Measurements from ENCODE around the gene TMEM132E. TPM values are rescaled to one million over a fixed set of nuclear protein-coding genes. Genes with fewer than 3 reads are reported as not detected.

The TMEM132E gene
- polyA plus RNA-seq, 3 donors: 2.8 to 5.2 (median 2.9) TPM

DNA sequence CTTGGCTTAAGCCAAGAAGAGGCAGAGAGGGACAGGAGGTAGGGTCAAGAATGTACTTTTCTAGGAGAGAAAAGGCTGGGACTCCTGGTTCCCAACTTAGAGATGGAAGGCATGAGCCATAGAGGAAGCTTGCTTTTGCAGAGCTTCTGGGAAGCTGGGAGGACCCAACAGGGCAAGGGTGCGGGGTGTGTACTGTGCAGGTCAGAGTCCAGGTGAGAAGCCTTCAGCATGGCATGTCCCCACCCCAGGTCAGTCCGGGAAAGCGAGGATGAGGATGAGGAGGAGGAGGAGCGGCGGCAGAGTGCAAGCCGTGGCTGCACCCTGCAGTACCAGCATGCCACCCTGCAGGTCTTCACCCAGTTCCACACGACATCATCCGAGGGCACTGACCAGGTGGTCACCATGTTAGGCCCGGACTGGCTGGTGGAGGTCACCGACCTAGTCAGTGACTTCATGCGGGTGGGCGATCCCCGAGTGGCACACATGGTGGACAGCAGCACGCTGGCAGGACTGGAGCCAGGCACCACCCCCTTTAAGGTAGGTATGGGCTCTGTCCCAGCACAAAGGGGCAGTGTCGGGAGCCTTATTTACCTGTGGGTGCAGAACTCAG lies 55.3 kb downstream of the TMEM132E start:
- DNase-seq: no peak

DNA sequence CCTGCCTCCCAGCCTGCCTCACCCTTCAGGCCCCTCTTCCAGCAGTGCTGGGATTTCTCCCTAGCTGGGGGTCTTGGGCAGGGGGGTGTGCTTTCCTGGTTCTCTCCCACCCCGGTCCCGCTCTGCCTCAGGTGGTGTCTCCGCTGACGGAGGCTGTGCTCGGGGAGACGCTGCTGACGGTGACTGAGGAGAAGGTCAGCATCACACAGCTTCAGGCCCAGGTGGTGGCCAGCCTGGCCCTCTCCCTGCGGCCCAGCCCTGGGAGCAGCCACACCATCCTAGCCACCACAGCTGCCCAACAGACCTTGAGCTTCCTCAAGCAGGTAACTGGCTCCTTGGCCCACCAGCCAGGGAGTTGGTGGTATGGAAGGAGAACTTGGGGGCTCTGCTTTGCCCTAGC lies 56.5 kb downstream of the TMEM132E start:
- no peak for DNase-seq

DNA sequence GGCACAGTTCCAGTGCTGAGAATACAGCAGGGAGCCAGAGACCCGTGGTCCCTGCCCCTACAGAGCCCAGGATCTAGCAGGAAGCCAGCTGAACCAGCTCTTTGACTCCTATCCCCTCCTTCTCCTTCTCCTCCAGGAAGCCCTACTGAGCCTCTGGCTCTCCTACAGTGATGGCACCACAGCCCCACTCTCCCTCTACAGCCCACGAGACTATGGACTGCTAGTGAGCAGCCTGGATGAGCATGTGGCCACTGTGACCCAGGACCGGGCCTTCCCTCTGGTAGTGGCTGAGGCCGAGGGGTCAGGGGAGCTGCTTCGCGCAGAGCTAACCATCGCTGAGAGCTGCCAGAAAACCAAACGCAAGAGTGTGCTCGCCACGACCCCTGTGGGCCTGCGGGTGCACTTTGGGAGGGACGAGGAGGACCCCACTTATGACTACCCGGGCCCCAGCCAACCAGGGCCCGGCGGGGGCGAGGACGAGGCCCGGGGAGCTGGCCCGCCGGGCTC lies 57.7 kb downstream of the TMEM132E start:
- no peak for DNase-seq

DNA sequence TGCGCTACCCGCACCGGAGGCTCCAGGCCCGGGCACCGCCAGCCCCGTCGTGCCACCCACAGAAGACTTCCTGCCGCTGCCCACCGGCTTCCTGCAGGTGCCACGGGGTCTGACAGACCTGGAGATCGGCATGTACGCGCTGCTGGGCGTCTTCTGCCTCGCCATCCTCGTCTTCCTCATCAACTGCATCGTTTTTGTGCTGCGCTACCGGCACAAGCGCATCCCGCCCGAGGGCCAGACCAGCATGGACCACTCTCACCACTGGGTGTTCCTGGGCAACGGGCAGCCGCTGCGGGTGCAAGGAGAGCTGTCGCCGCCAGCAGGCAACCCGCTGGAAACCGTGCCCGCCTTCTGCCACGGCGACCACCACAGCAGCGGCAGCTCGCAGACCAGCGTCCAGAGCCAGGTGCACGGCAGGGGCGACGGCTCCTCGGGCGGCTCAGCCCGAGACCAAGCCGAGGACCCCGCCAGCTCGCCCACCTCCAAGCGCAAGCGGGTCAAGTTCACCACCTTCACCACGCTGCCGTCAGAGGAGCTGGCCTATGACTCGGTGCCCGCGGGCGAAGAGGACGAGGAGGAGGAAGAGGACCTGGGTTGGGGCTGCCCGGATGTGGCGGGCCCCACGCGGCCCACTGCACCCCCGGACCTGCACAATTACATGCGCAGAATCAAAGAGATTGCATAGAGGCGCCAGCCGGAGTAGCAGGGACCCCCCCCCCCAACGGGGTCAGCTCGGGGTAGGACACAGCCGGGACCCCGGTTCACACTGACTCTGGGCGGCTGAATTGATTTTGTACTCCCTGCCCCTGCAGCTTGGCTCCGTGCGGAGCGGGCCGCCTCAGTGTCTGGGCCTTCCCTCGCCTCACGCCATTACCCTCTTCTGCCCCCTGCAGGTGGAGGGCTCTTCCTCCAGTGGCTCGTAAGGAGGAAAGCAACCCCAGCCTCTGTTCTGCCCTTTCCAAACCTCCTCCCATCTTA lies 58.5 kb downstream of the TMEM132E start:
- peak; percentile 77 for DNase-seq

DNA sequence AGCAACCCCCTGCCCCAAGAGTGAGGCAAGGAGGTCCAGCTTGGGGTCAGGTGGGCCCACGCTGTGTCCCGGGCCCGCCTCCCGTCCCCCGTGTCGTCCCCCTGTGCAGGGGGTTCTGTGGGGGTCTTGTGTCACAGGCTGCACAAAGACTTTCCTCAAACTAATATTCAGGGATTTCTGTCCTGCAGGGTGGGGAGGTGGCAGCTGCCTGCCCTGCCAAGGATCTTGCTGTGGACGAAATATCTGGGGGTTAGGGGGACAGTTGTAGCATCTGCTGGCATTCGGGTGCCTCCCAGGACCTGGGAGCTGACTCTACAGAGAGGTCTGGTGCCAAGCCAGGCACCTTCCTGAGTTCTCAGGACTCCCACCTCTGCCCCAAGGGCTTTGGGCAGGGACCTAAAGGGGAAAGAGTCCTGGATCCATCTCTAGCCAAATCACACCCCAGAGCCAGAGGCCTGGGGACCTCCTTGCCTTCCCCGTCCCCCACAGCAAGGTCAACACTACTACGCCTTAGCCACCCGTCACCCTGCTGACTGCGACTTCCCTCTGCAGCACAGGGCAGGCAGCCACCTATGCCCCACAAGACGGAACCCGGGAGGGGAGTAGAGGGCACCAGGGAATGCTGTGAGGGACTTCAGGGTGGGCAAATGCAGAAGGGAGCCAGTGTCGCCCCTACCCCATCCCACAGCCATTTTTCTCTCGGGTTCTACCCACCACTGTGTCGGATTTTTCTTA lies 59.3 kb downstream of the TMEM132E start:
- DNase-seq: no peak

DNA sequence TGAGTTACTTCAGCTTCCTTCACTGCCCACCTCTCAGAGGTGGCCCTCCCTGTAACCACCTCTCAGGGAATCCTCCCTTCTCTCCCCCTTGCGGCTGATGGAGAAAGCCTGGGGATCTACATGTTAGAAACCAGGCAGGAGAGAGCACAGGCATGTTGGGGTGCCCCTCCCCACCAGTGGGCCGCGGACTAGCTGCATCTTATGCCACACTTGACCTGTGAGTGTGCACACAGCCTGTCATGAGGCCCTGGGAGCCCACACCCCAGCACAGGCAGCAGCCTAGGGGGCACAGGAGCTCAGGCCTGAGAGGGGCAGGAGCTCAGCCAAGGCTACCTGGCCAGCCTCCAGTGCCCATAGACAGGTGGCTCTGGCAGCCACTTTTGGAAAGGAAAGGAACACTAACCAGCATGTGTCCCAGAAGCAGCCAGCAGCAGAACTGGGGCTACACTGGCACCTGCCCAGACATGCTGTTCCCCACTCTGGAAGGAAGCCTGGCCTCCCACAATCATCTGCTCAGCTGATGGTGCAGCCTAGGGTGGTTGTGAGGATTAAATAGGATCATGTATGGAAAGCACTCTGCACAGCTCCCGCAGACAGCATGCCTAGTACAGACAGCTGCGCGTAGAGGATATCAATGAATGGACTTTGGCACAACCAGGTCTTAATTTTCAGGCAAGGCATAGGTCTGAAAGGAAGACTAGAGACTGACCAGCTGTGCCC lies 60.5 kb downstream of the TMEM132E start:
- no peak for DNase-seq

DNA sequence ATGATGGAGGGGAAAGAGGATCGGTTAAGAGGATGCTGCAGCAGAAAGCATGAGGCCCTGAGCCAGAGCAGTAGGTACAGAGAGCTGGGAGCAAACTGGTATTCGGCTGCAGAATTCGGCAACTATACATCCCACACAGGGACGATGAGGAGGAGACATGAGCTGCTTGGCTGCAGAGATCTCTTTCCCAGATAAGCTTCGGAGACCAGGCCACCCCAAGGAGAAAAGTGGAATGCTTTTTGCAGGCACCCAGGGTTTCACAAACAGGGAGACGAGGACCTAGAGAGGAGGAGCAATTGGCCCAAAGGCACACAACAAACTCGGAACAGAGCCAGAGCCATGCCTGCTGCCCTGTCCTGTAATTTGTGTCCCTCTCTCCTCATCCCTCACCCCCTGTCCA lies 62.0 kb downstream of the TMEM132E start:
- no peak for DNase-seq

DNA sequence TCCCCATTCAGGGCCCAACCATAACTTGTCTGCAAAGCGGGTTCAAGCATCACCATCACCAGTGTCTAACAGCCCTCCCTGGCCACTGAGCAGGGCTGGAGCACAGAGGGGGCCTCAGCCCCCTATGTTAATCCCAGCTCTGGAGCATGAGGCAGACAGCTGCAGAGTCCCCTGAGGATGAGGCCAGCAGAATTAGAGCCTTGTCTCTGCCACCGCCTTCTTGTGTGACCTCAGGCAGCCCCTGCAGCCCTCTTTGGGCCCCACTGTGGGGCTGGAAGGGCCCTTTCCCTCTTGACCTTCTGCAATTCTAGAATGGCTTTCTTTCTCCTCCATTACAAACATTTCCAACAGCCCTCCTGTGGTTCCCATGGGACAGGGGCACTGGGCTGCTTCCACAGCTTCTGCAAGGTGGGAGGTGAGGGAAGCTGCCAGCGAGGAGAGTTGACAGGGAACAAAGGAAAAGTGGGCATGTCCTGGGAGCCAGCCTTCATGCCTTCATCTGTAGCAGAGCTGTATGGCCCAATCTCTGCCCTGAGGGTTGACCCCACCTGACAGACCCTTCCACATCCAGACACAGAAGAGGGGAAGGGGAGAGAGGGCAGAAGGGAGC lies 65.7 kb downstream of the TMEM132E start:
- DNase-seq: no peak

DNA sequence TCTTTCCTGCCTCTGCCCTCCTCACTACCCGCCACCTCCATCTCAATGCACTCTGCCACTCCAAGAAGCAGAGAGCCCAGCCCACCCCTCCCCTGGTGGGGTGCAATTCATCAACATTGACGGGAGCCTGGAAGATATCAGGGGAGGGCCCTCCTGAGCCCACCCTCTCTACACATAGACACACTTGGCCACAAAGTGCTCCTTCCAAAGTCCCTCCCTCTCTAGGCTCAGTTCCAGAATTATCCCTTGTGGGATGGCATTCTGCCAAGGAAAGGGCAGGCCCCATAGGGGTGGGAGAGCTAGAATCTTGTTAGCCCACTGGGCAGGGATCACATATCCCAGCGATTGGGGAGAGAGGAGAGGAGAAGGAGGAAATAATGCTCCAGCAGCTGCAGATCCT lies 66.2 kb downstream of the TMEM132E start:
- DNase-seq: peak; percentile 74

DNA sequence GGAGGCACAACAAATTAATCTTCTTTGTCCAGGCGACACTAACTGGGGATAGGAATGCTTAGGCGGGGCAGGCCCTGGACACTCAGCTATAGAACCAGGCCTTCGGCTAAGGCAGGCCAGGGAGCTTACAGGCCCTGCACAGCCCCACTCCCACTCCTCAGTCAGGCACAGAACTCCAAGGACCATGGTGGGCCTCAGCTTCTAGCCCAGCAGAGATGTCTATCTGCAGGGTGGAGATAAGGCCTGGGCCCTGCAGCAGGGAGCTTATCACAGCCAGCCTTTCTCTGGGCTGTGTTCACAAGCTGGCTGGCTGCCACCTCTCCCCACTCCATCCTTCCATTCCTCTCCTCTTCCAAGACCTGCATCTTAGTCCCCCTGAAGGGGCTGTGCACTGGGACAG lies 68.1 kb downstream of the TMEM132E start:
- DNase-seq: no peak

DNA sequence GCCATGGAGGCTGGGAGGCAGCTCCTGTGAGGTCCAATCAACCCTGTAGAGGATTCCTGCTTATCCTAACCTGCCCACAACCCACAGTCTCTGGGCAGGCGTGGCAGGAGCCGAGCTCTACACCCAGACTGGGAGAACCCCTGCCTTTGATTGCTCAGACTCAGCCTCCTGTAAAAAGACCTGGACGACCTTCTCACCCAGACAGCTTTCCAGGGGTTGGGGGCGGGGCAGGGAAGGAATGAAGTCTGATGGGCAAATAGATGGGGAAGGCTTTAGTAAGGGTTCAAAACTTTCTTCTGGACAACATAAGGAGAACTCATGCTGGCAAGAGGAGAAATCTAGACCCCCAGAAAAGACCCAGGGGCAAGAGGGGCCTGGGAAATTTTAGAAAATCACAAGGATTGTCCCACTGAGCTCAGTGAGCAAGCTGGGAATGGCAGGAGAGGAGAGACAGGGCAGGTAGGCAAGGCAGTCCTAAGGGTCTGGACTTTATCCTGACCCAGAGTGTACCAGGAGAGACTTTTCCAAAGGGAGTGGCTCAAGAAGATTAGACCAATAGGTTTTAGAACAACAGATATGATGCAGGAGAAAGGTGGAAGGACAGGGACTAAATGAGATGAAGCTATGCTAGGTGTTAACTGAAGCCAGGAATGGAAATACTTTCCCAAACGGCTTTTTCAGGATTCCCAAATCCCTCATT lies 70.8 kb downstream of the TMEM132E start:
- no peak for DNase-seq

DNA sequence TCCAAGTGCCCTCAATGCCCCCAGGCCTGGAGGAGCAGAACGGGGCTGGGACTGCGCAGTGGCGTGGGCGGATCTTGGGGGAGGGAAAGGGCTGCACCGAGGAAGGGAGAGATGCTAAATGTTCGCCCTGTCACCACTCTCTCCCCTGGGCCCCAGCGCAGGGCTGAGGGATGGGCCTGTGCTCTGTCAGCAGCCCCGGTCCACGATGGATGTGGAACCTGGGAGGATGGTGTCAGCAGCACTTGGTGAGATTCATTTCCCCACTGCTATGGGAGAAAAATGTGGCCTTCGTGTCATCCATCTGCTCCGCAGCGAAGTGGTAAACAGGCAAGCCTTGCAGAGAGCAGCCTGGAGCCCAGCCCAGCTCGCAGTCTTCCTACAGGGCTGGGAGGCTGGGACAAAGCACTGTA lies 72.0 kb downstream of the TMEM132E start:
- DNase-seq: no peak

DNA sequence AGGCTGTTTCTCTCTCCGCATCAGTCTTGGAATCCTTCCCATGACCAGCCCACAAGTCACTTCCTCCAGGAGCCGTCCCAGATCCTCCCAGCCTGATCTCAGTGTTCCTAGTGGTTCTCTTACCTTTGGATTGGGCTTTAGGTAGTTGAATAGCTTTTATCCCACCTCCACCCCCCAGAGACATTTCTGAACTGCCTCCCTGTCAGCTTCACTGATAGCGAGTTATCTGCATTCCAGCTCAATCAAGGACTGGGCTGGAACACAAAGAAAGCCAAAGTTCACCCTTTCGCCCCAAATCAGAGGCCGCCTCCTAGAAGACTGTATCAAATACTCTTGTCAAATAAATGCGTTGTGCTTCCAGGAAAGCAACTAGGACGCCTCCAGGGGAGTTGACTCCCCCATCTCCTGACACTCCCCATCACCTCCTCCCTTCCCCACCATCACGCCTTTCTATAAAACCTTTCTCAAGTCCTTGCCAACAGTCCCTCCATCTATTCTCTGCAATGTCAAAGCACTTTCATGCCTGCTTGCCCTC lies 72.7 kb downstream of the TMEM132E start:
- no peak for DNase-seq

DNA sequence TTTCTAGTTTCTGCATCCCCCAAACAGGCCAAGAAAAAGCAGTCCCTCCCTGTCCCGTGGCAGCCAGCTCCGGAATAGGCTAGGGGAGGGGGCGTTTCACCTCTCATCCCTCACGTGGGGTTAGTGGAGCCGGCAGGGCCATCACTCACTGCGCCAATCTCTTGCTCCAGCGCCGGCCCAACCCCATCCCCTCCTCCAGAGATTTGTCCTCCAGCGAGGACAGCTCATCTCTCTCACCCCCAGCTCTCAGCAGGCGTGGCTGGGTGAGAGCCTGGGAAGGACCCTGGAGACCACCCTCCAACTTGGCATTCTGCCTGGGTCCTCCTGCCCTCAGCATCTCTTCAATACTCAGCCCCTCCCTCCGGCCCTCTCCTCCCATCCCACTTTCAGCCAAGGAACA lies 74.1 kb downstream of the TMEM132E start:
- DNase-seq: no peak

DNA sequence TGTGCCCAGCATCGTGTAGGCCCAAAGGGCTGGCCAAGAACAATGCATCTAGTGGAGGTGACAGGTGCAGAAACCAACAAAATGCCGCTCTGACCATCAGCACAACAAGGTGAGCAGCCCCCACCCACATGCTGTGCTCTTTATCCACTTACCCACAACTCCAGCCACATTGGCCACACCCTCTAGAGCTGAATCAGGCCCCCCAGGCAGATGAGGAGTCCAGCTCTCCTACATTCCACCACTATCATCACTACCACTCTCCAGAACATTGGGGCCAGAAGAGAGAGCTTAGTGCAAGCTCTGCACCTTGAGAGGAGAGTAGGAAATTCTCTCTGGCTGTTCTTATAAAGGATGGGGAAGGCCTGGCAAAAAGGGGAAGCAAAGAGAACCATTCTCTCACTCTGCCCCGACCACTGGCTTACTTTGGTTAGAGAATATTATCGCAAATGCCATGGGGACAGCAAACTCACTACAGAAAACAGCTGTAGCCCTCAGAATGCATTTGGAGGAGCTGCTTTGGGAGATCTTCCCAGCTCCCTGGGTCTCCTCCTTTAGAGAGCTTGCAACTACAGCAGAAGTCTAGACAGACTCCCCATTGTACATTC lies 75.0 kb downstream of the TMEM132E start:
- no peak for DNase-seq

DNA sequence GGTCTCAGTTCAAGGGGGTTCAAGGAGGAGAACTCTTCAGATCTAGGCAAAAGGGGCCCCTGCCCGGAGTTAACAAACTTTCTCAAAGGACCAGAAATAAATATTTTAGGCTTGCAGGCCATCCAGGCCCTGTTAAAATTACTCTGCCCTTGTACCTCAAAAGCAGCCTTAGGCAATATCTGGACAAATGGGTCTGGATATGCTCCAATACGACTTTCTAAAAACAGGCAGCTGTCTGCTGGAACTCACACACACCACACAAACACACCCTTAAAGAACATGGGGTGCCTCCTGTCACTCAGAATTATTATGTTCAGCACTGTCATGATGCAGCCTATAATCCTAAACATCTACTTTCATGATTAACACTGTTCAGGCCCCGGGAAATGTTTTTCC lies 75.5 kb downstream of the TMEM132E start:
- no peak for DNase-seq

DNA sequence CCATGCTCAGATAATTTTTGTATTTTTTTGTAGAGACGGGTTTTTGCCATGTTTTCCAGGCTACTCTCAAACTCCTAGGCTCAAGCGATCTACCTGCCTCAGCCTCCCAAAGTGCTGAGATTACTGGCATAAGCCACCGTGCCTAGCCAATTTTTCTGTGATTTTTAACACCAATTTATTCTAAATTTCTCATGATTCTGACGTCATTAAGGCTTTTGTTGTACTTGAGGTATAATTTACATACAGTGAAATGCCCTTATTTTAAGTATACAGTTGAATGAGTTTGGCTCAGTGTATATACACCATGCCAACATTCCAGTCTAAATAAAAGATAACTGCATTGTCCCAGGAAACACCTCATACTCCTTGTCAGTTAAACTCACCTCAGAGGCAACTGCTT lies 77.4 kb downstream of the TMEM132E start:
- no peak for DNase-seq

DNA sequence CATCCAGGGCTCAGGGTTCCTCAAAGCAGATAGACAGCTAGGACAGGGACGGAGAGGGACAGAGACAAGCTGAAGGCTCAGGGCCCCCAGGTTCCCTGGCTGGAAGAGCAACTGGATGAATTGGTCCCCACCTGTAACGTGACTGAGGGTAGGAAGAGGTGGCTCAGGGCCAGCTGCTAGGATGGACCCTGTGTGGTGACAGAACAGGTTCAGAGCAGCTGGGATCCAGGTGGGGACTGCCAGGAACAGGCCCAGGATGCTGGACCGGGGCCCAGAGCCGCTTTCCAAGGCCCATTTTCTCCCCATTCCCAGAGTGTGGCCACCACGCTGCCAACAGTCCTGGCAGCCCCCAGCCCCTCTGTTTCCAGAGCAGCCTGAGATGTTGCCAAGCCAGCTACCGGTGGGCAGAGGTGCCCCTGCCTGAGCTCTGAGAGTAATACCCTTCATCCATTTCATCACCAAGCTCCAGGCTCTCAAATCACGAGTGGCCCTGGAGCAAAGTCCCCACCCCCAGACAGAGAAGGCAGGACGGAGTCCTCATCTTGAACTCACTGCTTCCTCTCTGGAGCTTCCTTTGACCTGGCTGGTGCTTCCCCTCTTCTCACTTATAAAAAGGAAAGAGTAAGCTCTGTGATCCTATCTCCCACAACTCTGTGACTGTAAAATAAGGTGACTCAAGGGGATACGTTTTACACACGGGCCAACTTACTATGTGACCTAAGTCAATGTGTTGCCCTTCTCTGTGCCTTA lies 79.6 kb downstream of the TMEM132E start:
- DNase-seq: no peak

DNA sequence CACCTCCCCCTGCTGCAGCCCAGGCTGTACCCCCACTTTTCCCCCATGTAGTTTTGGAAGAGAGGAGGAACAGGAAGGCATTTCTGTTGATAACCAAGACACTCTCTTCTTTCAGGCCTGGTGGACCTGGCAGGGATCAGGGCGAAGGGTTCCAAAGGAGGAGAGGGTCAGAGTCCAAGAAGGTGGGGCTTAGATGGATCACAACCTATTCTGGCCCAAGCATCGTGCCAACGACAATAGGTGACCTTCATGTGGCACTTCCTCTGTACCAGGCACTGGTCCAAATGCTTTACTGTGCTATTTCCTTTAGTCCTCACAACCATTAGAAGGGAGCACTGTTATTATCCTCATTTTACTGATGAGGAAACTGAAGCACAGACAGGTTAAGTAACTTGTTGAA lies 84.3 kb downstream of the TMEM132E start:
- no peak for DNase-seq
